HepG2 (cell line): Measurements from ENCODE around the gene FAM83F. TPM values are rescaled to one million over a fixed set of nuclear protein-coding genes. Genes with fewer than 3 reads are reported as not detected.

Source experiments
- ATAC-seq: fragments of 200-7000 bp; cut with Tn5 transposase; 3 replicates; pipeline ENCODE4 v1.9.1; 2020; ENCODE audit warnings: mild to moderate bottlenecking, moderate library complexity
- BruUV-seq: library from RNA; stranded (reverse); fragments of 400-500 nt; replicated peaks from 2 replicates; lab custom pipeline; 2021; lab: Mats Ljungman, UMichigan
- CTCF ChIA-PET: fragments of 300-600 bp; formaldehyde crosslinking; extraction: SDS; loops from one replicate; lab custom pipeline; 2021; ENCODE audit warnings: low total read pairs, inconsistent platforms, low intra/inter-chr PET ratio; lab: Yijun Ruan, JAX
- POLR2A ChIA-PET: fragments of 350-600 bp; sonication (Branson Sonifier 250); formaldehyde crosslinking; loops from one replicate; lab custom pipeline; 2020; ENCODE audit warnings: antibody characterized with exemption, inconsistent platforms; lab: Yijun Ruan, JAX
- DNase-seq: peaks from one replicate; pipeline ENCODE4 v3.0.0-alpha.2; 2015; ENCODE audit warnings: low spot score
- FAIRE-seq: peaks from 3 replicates; lab custom pipeline; 2011; peaks lifted over from hg19 to GRCh38; lab: Jason Lieb, UNC
- H2AFZ ChIP-seq: one replicate; pipeline ENCODE4 v1.6.1; 2011; ENCODE audit warnings: low read length, inconsistent platforms
- H3K27ac ChIP-seq: fragments of 300-600 bp; 3 replicates; pipeline ENCODE4 v1.8.0; 2011; ENCODE audit warnings: mixed run types, mild to moderate bottlenecking, mixed read lengths, low read length, inconsistent platforms; ENCODE audit not compliant: insufficient read depth; ENCODE audit errors: extremely low read length
- H3K27me3 ChIP-seq, 2 experiments: fragments of 200-600 bp in 1 of 2; 2 replicates in 1 of 2; 3 replicates in 1 of 2; pipeline versions ENCODE4 v1.6.0 to v1.8.0; 2011; ENCODE audit warnings: low read length in 2 of 2, mild to moderate bottlenecking in 2 of 2, moderate library complexity in 2 of 2, inconsistent platforms in 1 of 2; ENCODE audit not compliant: insufficient read depth in 2 of 2, control insufficient read depth in 1 of 2
- H3K36me3 ChIP-seq, 2 experiments: fragments of 200-600 bp in 1 of 2; replicated peaks in 1 of 2; 2 replicates in 1 of 2; 3 replicates in 1 of 2; pipeline versions ENCODE4 v1.5.1 to v1.8.0; 2011; ENCODE audit warnings: low read length in 2 of 2, inconsistent platforms in 1 of 2; ENCODE audit not compliant: insufficient read depth in 2 of 2, control insufficient read depth in 1 of 2
- H3K4me1 ChIP-seq: 2 replicates; pipeline ENCODE4 v1.5.1; 2012; ENCODE audit warnings: low read length, inconsistent platforms; ENCODE audit not compliant: insufficient read depth
- H3K4me2 ChIP-seq: 2 replicates; pipeline ENCODE4 v1.6.0; 2011; ENCODE audit warnings: low read depth, low read length, inconsistent platforms
- H3K4me3 ChIP-seq, 3 experiments: fragments of 200-600 bp in 1 of 3; sonication (generic), shearing (Covaris generic) in 1 of 3; replicated peaks in 1 of 3; 2 replicates each; pipeline ENCODE4 v1.5.1; 2011 to 2016; ENCODE audit warnings: low read length in 3 of 3, inconsistent platforms in 2 of 3, low read depth in 2 of 3, mild to moderate bottlenecking in 2 of 3, control low read depth in 1 of 3, mixed read lengths in 1 of 3; ENCODE audit not compliant: insufficient read depth in 1 of 3
- H3K79me2 ChIP-seq: one replicate; pipeline ENCODE4 v1.6.1; 2011; ENCODE audit warnings: low read length, inconsistent platforms; ENCODE audit not compliant: insufficient read depth
- H3K9ac ChIP-seq: 2 replicates; pipeline ENCODE4 v1.6.0; 2011; ENCODE audit warnings: mild to moderate bottlenecking, low read depth, low read length, inconsistent platforms; ENCODE audit not compliant: insufficient read depth
- H3K9me3 ChIP-seq: 2 replicates; pipeline ENCODE4 v1.5.1; 2012; ENCODE audit warnings: mild to moderate bottlenecking, low read length
- H4K20me1 ChIP-seq: 2 replicates; pipeline ENCODE4 v1.6.0; 2011; ENCODE audit warnings: inconsistent platforms, mild to moderate bottlenecking, low read length, moderate library complexity; ENCODE audit not compliant: insufficient read depth
- ATF6 ChIP-seq: sonication (generic); formaldehyde crosslinking; conservative IDR thresholded peaks from 2 replicates; pipeline ENCODE4 v1.4.0; 2020; ENCODE audit warnings: missing genetic modification reagents
- E2F2 ChIP-seq: sonication (generic); formaldehyde crosslinking; IDR thresholded peaks from 2 replicates; pipeline ENCODE4 v1.4.0; 2020; ENCODE audit warnings: missing genetic modification reagents, borderline replicate concordance
- HDAC6 ChIP-seq: fragments of 200-600 bp; sonication (generic); IDR thresholded peaks from 2 replicates; pipeline ENCODE4 v1.7.0; 2017; ENCODE audit warnings: mild to moderate bottlenecking, antibody characterized with exemption, low read length, low read depth
- HMGXB4 ChIP-seq, 2 experiments: sonication (generic) in 1 of 2; formaldehyde crosslinking in 1 of 2; IDR thresholded peaks; 2 replicates each; pipeline versions ENCODE4 v1.4.0 to v1.6.1; 2018 to 2020; ENCODE audit warnings: missing genetic modification reagents in 2 of 2, borderline replicate concordance in 1 of 2, low read depth in 1 of 2, mild to moderate bottlenecking in 1 of 2, missing biosample characterization in 1 of 2
- KLF6 ChIP-seq: IDR thresholded peaks from 2 replicates; pipeline ENCODE4 v1.8.0; 2016; ENCODE audit warnings: missing biosample characterization, missing genetic modification reagents
- PTBP1 ChIP-seq: fragments of 200-400 bp; formaldehyde crosslinking; IDR thresholded peaks from 2 replicates; pipeline ENCODE4 v1.6.1; 2018; ENCODE audit warnings: low read length, low read depth; ENCODE audit not compliant: poor library complexity, severe bottlenecking
- SALL2 ChIP-seq: sonication (generic); formaldehyde crosslinking; IDR thresholded peaks from 2 replicates; pipeline ENCODE4 v1.8.1; 2023; ENCODE audit warnings: mild to moderate bottlenecking, missing genetic modification reagents, inconsistent platforms
- ZNF710 ChIP-seq: sonication (generic); formaldehyde crosslinking; IDR thresholded peaks from 2 replicates; pipeline ENCODE4 v1.5.0; 2020; ENCODE audit warnings: mild to moderate bottlenecking, missing genetic modification reagents, borderline replicate concordance
- ZNF720 ChIP-seq: sonication (generic); formaldehyde crosslinking; IDR thresholded peaks from 2 replicates; pipeline ENCODE4 v1.4.0; 2020; ENCODE audit warnings: missing genetic modification reagents
- WGBS: methylation state at CpG from one replicate; pipeline ENCODE4 v1.1.6; 2017; ENCODE audit warnings: low lambda C conversion rate; 5-methylcytosine and 5-hydroxymethylcytosine counted together
- in situ Hi-C: cut with HindIII; loops from 2 replicates; pipeline ENCODE4 v1.10.0; 2017; ENCODE audit warnings: low pct_unique_long_range_greater_than_20kb; ENCODE audit not compliant: extremely low pct_ligation_motif_present
- intact Hi-C: fragments of 100-400 bp; cut with micrococcal nuclease; formaldehyde crosslinking; loops from one replicate; pipeline ENCODE4 v1.10.0; 2022; ENCODE audit not compliant: unreplicated experiment
- polyA plus RNA-seq, 8 experiments: library from polyadenylated mRNA; depleted of rRNA in 3 of 8; stranded (reverse) in 7 of 8; unstranded in 1 of 8; fragments of >200 nt; fragmentation: Illumina TruSeq in 4 of 8; extraction: Trizol in 4 of 8; gene quantifications; 2 replicates each; pipeline versions ENCODE4 v1.2.1 to v1.2.3, GENCODE V29; 2011 to 2016; ENCODE audit warnings: low read depth in 4 of 8, missing spikeins in 1 of 8, mixed read lengths in 1 of 8; ENCODE audit not compliant: insufficient read depth in 1 of 8
- total RNA-seq, 5 experiments: library from RNA; depleted of rRNA; stranded (reverse); fragments of >200 nt; fragmentation: Illumina TruSeq; extraction: Trizol; gene quantifications; 2 replicates each; pipeline ENCODE4 v1.2.3, GENCODE V29; 2016; ENCODE audit warnings: low read depth in 1 of 5
- TF ChIP-seq, protein P1 (sequence below): sonication (generic); formaldehyde crosslinking; IDR thresholded peaks from 2 replicates; pipeline ENCODE4 v1.9.0; 2021; ENCODE audit warnings: missing genetic modification reagents, borderline replicate concordance

The FAM83F gene
- total and polyA plus RNA-seq, 2 of the 13 experiments (the other 11 are each of a cell fraction or from before 2014, with no cell fraction given): not detected

GRCh38 chr22:40050258-40050657 is 55.5 kb downstream of the FAM83F start:
- Histone ChIP-seq H3K27ac (no peak overlapping the region), H3K9me3 (no peaks in the 10 kb centered on the region), H3K4me2 (no peak overlapping the region), H3K4me3 (no peak overlapping the region), H3K9ac (no peak overlapping the region), H4K20me1 (peaks cover 22% of the 10 kb centered on the region; the same call in 1 of the 2 replicates), H3K27me3 (no peaks in the 10 kb centered on the region), H2AFZ (no peak overlapping the region), H3K4me1 (peaks cover 17% of the 10 kb centered on the region), H3K36me3 (no peaks in the 10 kb centered on the region), H3K79me2 (peaks cover 29% of the 10 kb centered on the region)
- ChIA-PET POLR2A (no interaction called here), CTCF (no interaction called here)
- ATAC-seq (no peak), FAIRE-seq (no peak), DNase-seq (no peak)
- in situ Hi-C loops (no loop called here), intact Hi-C loops (no loop called here)
- WGBS: 96% methylated on average over 3 of the region's 3 CpGs
- no TSS peak for BruUV-seq
- no peak for TF ChIP-seq SALL2 (CRISPR knock-in tag)
- TF ChIP-seq ZNF710 (CRISPR knock-in tag): no peak
- no peak for TF ChIP-seq KLF6 (CRISPR knock-in tag)
- TF ChIP-seq, protein P1, sequence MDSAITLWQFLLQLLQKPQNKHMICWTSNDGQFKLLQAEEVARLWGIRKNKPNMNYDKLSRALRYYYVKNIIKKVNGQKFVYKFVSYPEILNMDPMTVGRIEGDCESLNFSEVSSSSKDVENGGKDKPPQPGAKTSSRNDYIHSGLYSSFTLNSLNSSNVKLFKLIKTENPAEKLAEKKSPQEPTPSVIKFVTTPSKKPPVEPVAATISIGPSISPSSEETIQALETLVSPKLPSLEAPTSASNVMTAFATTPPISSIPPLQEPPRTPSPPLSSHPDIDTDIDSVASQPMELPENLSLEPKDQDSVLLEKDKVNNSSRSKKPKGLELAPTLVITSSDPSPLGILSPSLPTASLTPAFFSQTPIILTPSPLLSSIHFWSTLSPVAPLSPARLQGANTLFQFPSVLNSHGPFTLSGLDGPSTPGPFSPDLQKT (CRISPR knock-in tag): no peak
- no peak for TF ChIP-seq HMGXB4 (CRISPR knock-in tag; IDR thresholded peaks at IDR 0.05; ENCODE audit: borderline replicate concordance in 1 of 2, low read depth in 1 of 2)
- no peak for TF ChIP-seq E2F2 (CRISPR knock-in tag)
- TF ChIP-seq HDAC6: no peak
- TF ChIP-seq ATF6 (CRISPR knock-in tag): no peak
- TF ChIP-seq PTBP1: no peak
- no peak for TF ChIP-seq ZNF720 (CRISPR knock-in tag)
